C4-2B (cell line): ENCODE measurements around the gene NR2F1-AS1.
A peak's percentile ranks its signal among the peaks of the same experiment; 100 is the strongest.
"Not testable (repeated sequence)": the region's sequence is repeated elsewhere in the genome, so short reads cannot be mapped to it uniquely, and the experiment has no call there.

Experiments
- H3K27ac ChIP-seq: fragments of 450-650 bp; 2 replicates; pipeline ENCODE4 v1.5.1; 2017
- CTCF ChIP-seq: fragments of 450-650 bp; conservative IDR thresholded peaks from 2 replicates; pipeline ENCODE4 v1.5.1; 2017; ENCODE audit warnings: mild to moderate bottlenecking
- ZFX ChIP-seq: fragments of 450-650 bp; IDR thresholded peaks from 2 replicates; pipeline ENCODE4 v1.6.1; 2017

The NR2F1-AS1 gene

DNA sequence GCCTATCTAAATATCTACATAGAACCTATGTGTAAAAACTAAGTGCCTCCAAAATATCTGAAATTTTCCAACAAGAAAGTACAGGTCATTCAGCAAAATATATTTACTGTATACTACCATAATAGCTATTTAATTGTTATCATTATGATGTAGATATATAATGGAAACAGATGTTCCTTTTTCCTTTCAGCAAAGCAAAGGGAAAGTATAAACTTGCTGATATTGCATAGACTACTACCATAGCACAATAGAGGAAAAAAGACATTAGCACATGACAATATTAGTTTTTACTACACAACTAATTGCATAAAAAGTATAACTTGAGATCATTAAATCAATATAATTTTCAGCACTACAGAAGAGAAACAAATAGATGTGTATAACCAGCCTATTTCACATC is 14.9 kb downstream of the NR2F1-AS1 start:
- TF ChIP-seq ZFX (no peak), CTCF (no peak)
- no peak overlapping the region for H3K27ac ChIP-seq

- H3K27ac ChIP-seq = no peak overlapping the region
These were observed 23.9 kb downstream of the NR2F1-AS1 start for GRCh38 chr5:93557021-93557604.

DNA sequence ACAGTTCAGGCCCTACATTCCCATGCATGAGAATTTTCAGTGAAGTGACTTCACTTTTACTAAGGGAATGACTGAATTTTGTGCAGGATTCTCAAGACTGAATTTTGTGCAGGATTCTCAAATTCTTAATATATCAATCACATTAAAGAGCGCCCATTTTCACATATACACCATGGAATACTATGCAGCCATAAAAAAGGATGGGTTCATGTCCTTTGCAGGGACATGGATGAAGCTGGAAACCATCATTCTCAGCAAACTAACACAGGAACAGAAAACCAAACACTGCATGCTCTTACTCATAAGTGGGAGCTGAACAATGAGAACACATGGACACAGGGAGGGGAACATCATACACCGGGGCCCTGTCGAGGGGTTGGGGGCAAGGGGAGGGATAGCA is 31.4 kb downstream of the NR2F1-AS1 start:
- not testable (repeated sequence) for H3K27ac ChIP-seq

More at GRCh38 chr5:93557021-93557604, 23.9 kb downstream of the NR2F1-AS1 start:
- no peak for TF ChIP-seq ZFX
- TF ChIP-seq CTCF = no peak

DNA sequence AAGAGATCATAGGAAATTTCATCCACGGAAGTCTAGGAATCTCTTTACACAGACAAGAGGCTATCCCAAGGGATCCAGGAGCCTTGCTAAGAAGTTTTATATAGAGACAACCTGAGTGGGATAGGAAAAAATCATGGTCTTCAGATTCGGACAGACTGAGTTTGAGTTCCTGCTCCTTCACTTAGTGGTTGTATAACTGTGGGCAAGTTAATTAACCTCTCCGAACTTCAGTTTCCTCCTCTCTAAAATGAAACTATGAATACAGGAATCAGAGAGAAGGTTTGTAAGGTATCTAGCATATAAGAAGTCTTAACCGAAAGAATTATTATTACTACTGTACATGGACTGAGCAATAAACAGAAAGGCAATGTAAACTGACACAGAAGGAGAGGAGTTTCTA is 35.1 kb downstream of the NR2F1-AS1 start:
- H3K27ac ChIP-seq = no peak overlapping the region
- TF ChIP-seq CTCF (no peak), ZFX (no peak)

- TF ChIP-seq ZFX (0 out of 2 replicates have a peak, but pooled peaks have one; percentile 27), CTCF (no peak)
- H3K27ac ChIP-seq = no peak overlapping the region; the same call in 1 of the 2 replicates
These were observed 48.6 kb downstream of the NR2F1-AS1 start for GRCh38 chr5:93532370-93532769.

GRCh38 chr5:93521815-93522214 is 59.2 kb downstream of the NR2F1-AS1 start:
- H3K27ac ChIP-seq = not testable (repeated sequence)

GRCh38 chr5:93519740-93520139 is 61.3 kb downstream of the NR2F1-AS1 start:
- TF ChIP-seq CTCF = no peak
- H3K27ac ChIP-seq = no peak overlapping the region

GRCh38 chr5:93517828-93518227 is 63.2 kb downstream of the NR2F1-AS1 start:
- H3K27ac ChIP-seq = no peak overlapping the region
- TF ChIP-seq ZFX (no peak), CTCF (no peak)

- TF ChIP-seq CTCF = no peak
- no peak overlapping the region for H3K27ac ChIP-seq
These were observed 67.7 kb downstream of the NR2F1-AS1 start for GRCh38 chr5:93513298-93513697.
